LHCN-M2 (cell line): ENCODE results near the gene TNS3. TPM values are rescaled to one million over a fixed set of nuclear protein-coding genes. Genes with fewer than 3 reads are reported as not detected.
A peak's percentile ranks its signal among the peaks of the same experiment; 100 is the strongest.

Experiments
- DNase-seq: peaks from one replicate; pipeline ENCODE4 v3.0.0-alpha.2; 2012; ENCODE audit warnings: low read depth
- total RNA-seq: library from RNA; depleted of rRNA; stranded (reverse); fragments of >200 nt; gene quantifications from 2 replicates; pipeline ENCODE4 v1.2.3, GENCODE V29; 2014

Gene TNS3
- total RNA-seq, 1 experiment from 2014 or later = 556 TPM

GRCh38 chr7:47290466-47290865 is 291.4 kb downstream of the TNS3 start:
- no peak for DNase-seq

- DNase-seq = no peak
These were observed 293.9 kb downstream of the TNS3 start for GRCh38 chr7:47288060-47288459.

GRCh38 chr7:47285860-47286491 is 295.9 kb downstream of the TNS3 start:
- peak; percentile 51 for DNase-seq

- DNase-seq = no peak
These were observed 296.9 kb downstream of the TNS3 start for GRCh38 chr7:47284691-47285635.

GRCh38 chr7:47283497-47284131 is 298.3 kb downstream of the TNS3 start:
- no peak for DNase-seq

GRCh38 chr7:47282790-47283496 is 299.0 kb downstream of the TNS3 start:
- DNase-seq = no peak

GRCh38 chr7:47281966-47282643 is 299.8 kb downstream of the TNS3 start:
- DNase-seq = no peak

- DNase-seq = no peak
These were observed 300.8 kb downstream of the TNS3 start for GRCh38 chr7:47281161-47281560.

GRCh38 chr7:47280114-47280513 is 301.8 kb downstream of the TNS3 start:
- no peak for DNase-seq

GRCh38 chr7:47278043-47278442 is 303.9 kb downstream of the TNS3 start:
- DNase-seq = no peak

GRCh38 chr7:47277321-47277781 is 304.6 kb downstream of the TNS3 start:
- no peak for DNase-seq

GRCh38 chr7:47273974-47274766 is 307.7 kb downstream of the TNS3 start:
- DNase-seq = no peak

- no peak for DNase-seq
These were observed 308.8 kb downstream of the TNS3 start for GRCh38 chr7:47273088-47273487.

GRCh38 chr7:47271749-47272148 is 310.2 kb downstream of the TNS3 start:
- no peak for DNase-seq

GRCh38 chr7:47268851-47269836 is 312.8 kb downstream of the TNS3 start:
- no peak for DNase-seq

GRCh38 chr7:47267346-47267745 is 314.6 kb downstream of the TNS3 start:
- DNase-seq = no peak

- DNase-seq = peak; percentile 43
These were observed 315.1 kb downstream of the TNS3 start for GRCh38 chr7:47266799-47267198.

GRCh38 chr7:47266131-47266706 is 315.7 kb downstream of the TNS3 start:
- peak; percentile 78 for DNase-seq

- DNase-seq = no peak
These were observed 316.3 kb downstream of the TNS3 start for GRCh38 chr7:47265621-47266020.
